Measurements from ENCODE around the gene NRARP.

The NRARP gene

GRCh38 chr9:137309368-137310188 lies 7.5 kb upstream of the NRARP start:
- no peak overlapping the region for H2BK15ac ChIP-seq (replicated peaks; ENCODE audit: low read depth)
- H3K4ac ChIP-seq (ENCODE audit: low read depth, low read length): no peak overlapping the region
- no peaks in the 10 kb centered on the region for H3K79me1 ChIP-seq (ENCODE audit: low read length)
- no peaks in the 10 kb centered on the region for H3K36me3 ChIP-seq (ENCODE audit: control insufficient read depth, insufficient read depth, low read length)
- H3K79me2 ChIP-seq (ENCODE audit: control insufficient read depth, insufficient read depth, low read length): no peaks in the 10 kb centered on the region
- no peaks in the 10 kb centered on the region for H3K27me3 ChIP-seq (ENCODE audit: insufficient read depth, low read length, poor library complexity)
- H4K5ac ChIP-seq (ENCODE audit: low read length): no peak overlapping the region
- no peak for DNase-seq
- no CpG with 5 or more reads among the region's 15 CpGs for WGBS (ENCODE audit: extremely low coverage, insufficient coverage, low lambda C conversion rate)
- no peak overlapping the region for H3K23ac ChIP-seq (ENCODE audit: low read length)
- no peak overlapping the region for H3K56ac ChIP-seq (ENCODE audit: low read length)
- peaks cover 8% of the 10 kb centered on the region for H3K4me1 ChIP-seq (ENCODE audit: control insufficient read depth, low read depth, low read length)
- no peak overlapping the region for H2AK5ac ChIP-seq (ENCODE audit: low read length)
- H3K27ac ChIP-seq (ENCODE audit: low read depth, low read length): no peak overlapping the region
- no peak overlapping the region for H4K8ac ChIP-seq (ENCODE audit: low read depth, low read length)
- H3K4me2 ChIP-seq (ENCODE audit: low read length): no peak overlapping the region
- H3K18ac ChIP-seq (ENCODE audit: low read length): no peak overlapping the region
- no peak overlapping the region for H2BK5ac ChIP-seq (ENCODE audit: low read length)
- H3K4me3 ChIP-seq (ENCODE audit: low read length): no peak overlapping the region
- H2BK120ac ChIP-seq (ENCODE audit: low read depth, low read length): no peak overlapping the region
- H3K9ac ChIP-seq (ENCODE audit: low read length): no peak overlapping the region

DNA sequence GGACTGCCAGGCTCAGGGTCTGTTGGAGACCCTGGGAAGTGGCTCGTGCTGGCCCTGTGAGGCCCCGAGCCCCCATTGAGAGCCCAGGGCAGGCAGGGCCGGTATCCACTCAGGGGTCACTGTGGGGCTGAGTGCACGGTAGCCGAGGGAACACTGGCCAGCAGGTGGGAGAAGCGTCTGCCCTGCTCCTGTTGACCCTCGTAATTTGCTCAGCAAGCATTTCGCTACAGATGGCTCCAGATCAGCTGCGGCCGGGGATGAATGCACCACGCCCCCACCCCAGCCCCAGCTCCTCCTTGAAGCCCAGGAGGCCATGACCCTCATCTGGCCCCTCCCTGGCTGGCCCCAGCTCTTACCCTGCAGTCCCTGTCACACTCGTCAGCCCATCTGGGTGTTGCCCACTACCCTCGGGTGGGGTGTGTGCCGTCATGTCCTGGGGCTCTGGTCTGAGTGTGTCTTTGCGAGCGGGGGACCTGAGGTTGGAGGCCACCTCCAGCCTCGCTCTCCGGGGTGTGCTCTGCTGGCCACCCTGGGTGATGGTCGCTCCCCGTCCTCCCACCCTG lies 6.1 kb upstream of the NRARP start:
- no peak for DNase-seq
- no peak overlapping the region for H2AK5ac ChIP-seq (ENCODE audit: low read length)
- H2BK15ac ChIP-seq (replicated peaks; ENCODE audit: low read depth): no peak overlapping the region
- no peak overlapping the region for H4K5ac ChIP-seq (ENCODE audit: low read length)
- no peak overlapping the region for H3K18ac ChIP-seq (ENCODE audit: low read length)
- no peak overlapping the region for H2BK5ac ChIP-seq (ENCODE audit: low read length)
- H4K8ac ChIP-seq (ENCODE audit: low read depth, low read length): no peak overlapping the region
- no peak overlapping the region for H3K27ac ChIP-seq (ENCODE audit: low read depth, low read length)
- no peaks in the 10 kb centered on the region for H3K79me1 ChIP-seq (ENCODE audit: low read length)
- no peak overlapping the region for H3K9ac ChIP-seq (ENCODE audit: low read length)
- no peak overlapping the region for H3K23ac ChIP-seq (ENCODE audit: low read length)
- H3K36me3 ChIP-seq (ENCODE audit: control insufficient read depth, insufficient read depth, low read length): no peaks in the 10 kb centered on the region
- H2BK120ac ChIP-seq (ENCODE audit: low read depth, low read length): no peak overlapping the region
- no peak overlapping the region for H3K56ac ChIP-seq (ENCODE audit: low read length)
- H3K4me2 ChIP-seq (ENCODE audit: low read length): no peak overlapping the region
- no peak overlapping the region for H3K4me3 ChIP-seq (ENCODE audit: low read length)
- no CpG with 5 or more reads among the region's 20 CpGs for WGBS (ENCODE audit: extremely low coverage, insufficient coverage, low lambda C conversion rate)
- H3K27me3 ChIP-seq (ENCODE audit: insufficient read depth, low read length, poor library complexity): no peaks in the 10 kb centered on the region
- H3K79me2 ChIP-seq (ENCODE audit: control insufficient read depth, insufficient read depth, low read length): no peaks in the 10 kb centered on the region
- H3K4ac ChIP-seq (ENCODE audit: low read depth, low read length): no peak overlapping the region
- peaks cover 8% of the 10 kb centered on the region for H3K4me1 ChIP-seq (ENCODE audit: control insufficient read depth, low read depth, low read length)

DNA sequence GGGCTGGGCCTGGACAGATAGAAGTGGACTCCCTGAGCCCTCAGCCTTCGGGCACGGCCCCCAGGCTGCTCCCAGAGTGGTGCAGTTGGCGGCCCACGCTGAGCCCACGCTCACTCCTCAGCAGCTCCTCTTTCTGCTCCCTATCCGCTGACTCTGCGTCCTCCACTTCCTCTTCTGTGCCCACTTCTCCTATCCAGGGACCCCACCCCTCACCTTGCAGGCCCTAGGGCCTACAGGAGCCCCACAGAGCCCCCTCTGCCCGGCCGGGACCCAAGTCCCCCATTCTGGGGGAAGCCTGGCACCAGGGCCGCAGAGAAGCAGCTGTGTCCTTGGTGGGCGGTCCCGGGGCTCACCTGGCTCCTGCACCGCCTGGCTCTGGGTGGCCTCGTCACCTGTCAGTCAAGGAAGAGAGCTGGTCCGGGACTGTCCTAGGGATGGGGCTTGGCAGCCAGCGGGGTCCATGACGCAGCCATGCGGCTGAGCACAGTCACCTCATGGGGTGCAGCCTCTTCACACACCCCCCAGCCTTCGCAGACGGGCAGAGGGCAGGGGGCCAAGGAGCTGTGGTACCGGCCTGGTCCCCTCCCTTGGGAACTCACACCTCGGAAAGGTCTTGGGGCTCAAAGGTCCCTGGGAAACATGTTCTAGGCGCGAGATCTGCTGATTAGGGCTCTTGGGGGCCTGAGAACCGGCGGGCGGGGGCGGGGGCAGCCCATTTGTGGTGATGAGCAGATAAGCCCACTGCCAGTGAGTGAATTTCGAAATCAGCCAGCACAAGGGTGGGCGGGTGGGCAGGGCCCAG lies 5.4 kb upstream of the NRARP start:
- Histone ChIP-seq H3K4me1 (ENCODE audit: control insufficient read depth, low read depth, low read length) (peaks cover 8% of the 10 kb centered on the region), H3K4ac (ENCODE audit: low read depth, low read length) (no peak overlapping the region), H2AK5ac (ENCODE audit: low read length) (no peak overlapping the region), H3K36me3 (ENCODE audit: control insufficient read depth, insufficient read depth, low read length) (no peaks in the 10 kb centered on the region), H2BK120ac (ENCODE audit: low read depth, low read length) (no peak overlapping the region), H3K9ac (ENCODE audit: low read length) (no peak overlapping the region), H3K23ac (ENCODE audit: low read length) (no peak overlapping the region), H3K56ac (ENCODE audit: low read length) (no peak overlapping the region), H3K4me2 (ENCODE audit: low read length) (no peak overlapping the region), H2BK15ac (replicated peaks; ENCODE audit: low read depth) (no peak overlapping the region), H3K79me2 (ENCODE audit: control insufficient read depth, insufficient read depth, low read length) (no peaks in the 10 kb centered on the region), H3K79me1 (ENCODE audit: low read length) (no peaks in the 10 kb centered on the region), H3K27me3 (ENCODE audit: insufficient read depth, low read length, poor library complexity) (no peaks in the 10 kb centered on the region), H4K5ac (ENCODE audit: low read length) (no peak overlapping the region), H4K8ac (ENCODE audit: low read depth, low read length) (no peak overlapping the region), H3K4me3 (ENCODE audit: low read length) (no peak overlapping the region), H2BK5ac (ENCODE audit: low read length) (no peak overlapping the region), H3K27ac (ENCODE audit: low read depth, low read length) (no peak overlapping the region), H3K18ac (ENCODE audit: low read length) (no peak overlapping the region)
- WGBS (ENCODE audit: extremely low coverage, insufficient coverage, low lambda C conversion rate): no CpG with 5 or more reads among the region's 30 CpGs
- DNase-seq: no peak

DNA sequence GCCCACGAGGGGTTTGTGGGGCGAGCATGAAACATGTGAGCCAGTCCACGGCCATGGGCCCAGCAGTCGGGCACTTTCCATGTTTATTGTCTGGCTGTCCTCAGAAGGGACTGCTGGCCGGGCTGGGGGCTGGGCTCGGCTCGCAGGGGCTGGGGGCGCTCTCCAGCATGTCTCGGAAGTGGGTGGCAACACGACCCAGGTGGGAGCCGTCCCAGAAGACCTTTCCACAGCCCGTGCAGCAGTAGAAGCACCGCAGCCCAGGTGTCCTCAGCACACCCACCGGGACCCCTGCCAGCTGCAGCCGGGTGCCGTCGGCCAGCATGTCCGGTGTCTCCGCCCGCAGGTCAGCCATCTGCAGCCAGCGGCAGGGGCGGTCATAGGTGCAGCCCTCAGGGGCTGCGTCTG lies 4.8 kb upstream of the NRARP start:
- Histone ChIP-seq H3K4me2 (ENCODE audit: low read length) (no peak overlapping the region), H3K27ac (ENCODE audit: low read depth, low read length) (no peak overlapping the region), H4K8ac (ENCODE audit: low read depth, low read length) (no peak overlapping the region), H2BK120ac (ENCODE audit: low read depth, low read length) (no peak overlapping the region), H2BK5ac (ENCODE audit: low read length) (no peak overlapping the region), H3K4me1 (ENCODE audit: control insufficient read depth, low read depth, low read length) (peaks cover 8% of the 10 kb centered on the region), H3K23ac (ENCODE audit: low read length) (no peak overlapping the region), H3K4me3 (ENCODE audit: low read length) (no peak overlapping the region), H3K4ac (ENCODE audit: low read depth, low read length) (no peak overlapping the region), H3K18ac (ENCODE audit: low read length) (no peak overlapping the region), H3K79me2 (ENCODE audit: control insufficient read depth, insufficient read depth, low read length) (no peaks in the 10 kb centered on the region), H2AK5ac (ENCODE audit: low read length) (no peak overlapping the region), H3K36me3 (ENCODE audit: control insufficient read depth, insufficient read depth, low read length) (no peaks in the 10 kb centered on the region), H4K5ac (ENCODE audit: low read length) (no peak overlapping the region), H3K79me1 (ENCODE audit: low read length) (no peaks in the 10 kb centered on the region), H3K27me3 (ENCODE audit: insufficient read depth, low read length, poor library complexity) (no peaks in the 10 kb centered on the region), H2BK15ac (replicated peaks; ENCODE audit: low read depth) (no peak overlapping the region), H3K56ac (ENCODE audit: low read length) (no peak overlapping the region), H3K9ac (ENCODE audit: low read length) (no peak overlapping the region)
- DNase-seq: no peak
- WGBS (ENCODE audit: extremely low coverage, insufficient coverage, low lambda C conversion rate): no CpG with 5 or more reads among the region's 23 CpGs

GRCh38 chr9:137306066-137306849 lies 4.2 kb upstream of the NRARP start:
- H2BK5ac ChIP-seq (ENCODE audit: low read length): no peak overlapping the region
- H2BK120ac ChIP-seq (ENCODE audit: low read depth, low read length): no peak overlapping the region
- DNase-seq: no peak
- H2BK15ac ChIP-seq (replicated peaks; ENCODE audit: low read depth): no peak overlapping the region
- H3K4ac ChIP-seq (ENCODE audit: low read depth, low read length): no peak overlapping the region
- H4K5ac ChIP-seq (ENCODE audit: low read length): no peak overlapping the region
- no peak overlapping the region for H3K4me2 ChIP-seq (ENCODE audit: low read length)
- no peak overlapping the region for H3K4me3 ChIP-seq (ENCODE audit: low read length)
- no peak overlapping the region for H4K8ac ChIP-seq (ENCODE audit: low read depth, low read length)
- H3K79me2 ChIP-seq (ENCODE audit: control insufficient read depth, insufficient read depth, low read length): no peaks in the 10 kb centered on the region
- no CpG with 5 or more reads among the region's 30 CpGs for WGBS (ENCODE audit: extremely low coverage, insufficient coverage, low lambda C conversion rate)
- H3K79me1 ChIP-seq (ENCODE audit: low read length): no peaks in the 10 kb centered on the region
- H3K36me3 ChIP-seq (ENCODE audit: control insufficient read depth, insufficient read depth, low read length): no peaks in the 10 kb centered on the region
- H3K27ac ChIP-seq (ENCODE audit: low read depth, low read length): no peak overlapping the region
- H3K18ac ChIP-seq (ENCODE audit: low read length): no peak overlapping the region
- no peak overlapping the region for H3K23ac ChIP-seq (ENCODE audit: low read length)
- H3K9ac ChIP-seq (ENCODE audit: low read length): no peak overlapping the region
- H3K56ac ChIP-seq (ENCODE audit: low read length): peak overlapping the region; percentile 42
- H3K27me3 ChIP-seq (ENCODE audit: insufficient read depth, low read length, poor library complexity): no peaks in the 10 kb centered on the region
- peaks cover 8% of the 10 kb centered on the region for H3K4me1 ChIP-seq (ENCODE audit: control insufficient read depth, low read depth, low read length)
- H2AK5ac ChIP-seq (ENCODE audit: low read length): no peak overlapping the region

All from mesendoderm (in vitro differentiated cells).